Mesodermal cell (in vitro differentiated cells): ENCODE results near the gene NDC1.

Experiments
- H3K27ac ChIP-seq: 2 replicates; pipeline ENCODE4 v1.7.0; 2013; ENCODE audit warnings: mild to moderate bottlenecking, low read depth, low read length, moderate library complexity; ENCODE audit not compliant: severe bottlenecking
- H3K36me3 ChIP-seq: 2 replicates; pipeline ENCODE4 v1.7.1; 2013; ENCODE audit warnings: mild to moderate bottlenecking, low read length, moderate library complexity; ENCODE audit not compliant: control insufficient read depth, insufficient read depth
- H3K4me1 ChIP-seq: one replicate; pipeline ENCODE4 v1.7.1; 2013; ENCODE audit warnings: mild to moderate bottlenecking, low read length; ENCODE audit not compliant: insufficient read depth, control insufficient read depth, poor library complexity, severe bottlenecking
- H3K4me3 ChIP-seq: 2 replicates; pipeline ENCODE4 v1.7.0; 2013; ENCODE audit warnings: low read length, control low read depth, mild to moderate bottlenecking; ENCODE audit not compliant: insufficient read depth, poor library complexity, severe bottlenecking; ENCODE audit errors: extremely low read depth
- H3K9me3 ChIP-seq: 2 replicates; pipeline ENCODE4 v1.7.1; 2013; ENCODE audit warnings: mild to moderate bottlenecking, low read length, moderate library complexity; ENCODE audit not compliant: control insufficient read depth
- WGBS, 2 experiments: methylation state at CpG; one replicate each; pipeline ENCODE4 v1.1.5; 2013; ENCODE audit warnings: missing lambda C conversion rate in 2 of 2; ENCODE audit not compliant: insufficient coverage in 2 of 2; 5-methylcytosine and 5-hydroxymethylcytosine counted together

Gene NDC1

DNA sequence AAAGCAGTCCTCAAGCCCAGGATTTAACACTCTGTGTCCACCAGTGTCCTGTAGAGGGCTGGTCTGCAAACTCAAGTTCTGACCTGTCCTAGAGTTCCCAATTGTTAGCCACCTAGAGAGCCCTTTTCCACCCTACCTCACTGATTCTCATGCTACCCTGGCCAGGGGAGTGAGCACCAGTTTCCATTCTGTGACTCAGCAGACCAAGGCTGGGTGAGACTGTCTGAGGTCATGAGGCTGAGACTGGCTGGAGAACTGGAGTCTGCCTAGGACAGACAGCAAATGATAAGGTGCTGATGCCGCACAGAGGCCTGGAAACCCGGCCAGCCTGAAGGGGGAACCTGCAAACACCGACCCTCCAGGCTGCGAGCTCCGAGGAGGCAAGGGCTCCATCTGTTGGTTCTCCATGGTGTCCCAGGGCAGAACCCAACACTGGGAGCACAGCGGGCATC lies 112.8 kb downstream of the NDC1 start:
- Histone ChIP-seq H3K4me1 (no peaks in the 10 kb centered on the region), H3K4me3 (no peak overlapping the region), H3K9me3 (no peaks in the 10 kb centered on the region), H3K36me3 (no peaks in the 10 kb centered on the region), H3K27ac (no peak overlapping the region)
- 26 to 30% methylated on average over 5 to 6 of the region's 6 CpGs for WGBS, 2 experiments

- H3K4me1 ChIP-seq = no peaks in the 10 kb centered on the region
- WGBS, 2 experiments = no CpG with 5 or more reads among the region's 1 CpG
Measured at GRCh38 chr1:53722025-53722424, 116.1 kb downstream of the NDC1 start.

GRCh38 chr1:53721088-53721487 lies 117.0 kb downstream of the NDC1 start:
- no peaks in the 10 kb centered on the region for H3K9me3 ChIP-seq
- H3K27ac ChIP-seq = no peak overlapping the region
- H3K36me3 ChIP-seq = no peaks in the 10 kb centered on the region
- whole genome bisulfite sequencing, 2 experiments = 100% methylated on average over 2 of the region's 4 CpGs
- H3K4me1 ChIP-seq = no peaks in the 10 kb centered on the region
- H3K4me3 ChIP-seq = no peak overlapping the region

More at GRCh38 chr1:53722025-53722424, 116.1 kb downstream of the NDC1 start:
- no peaks in the 10 kb centered on the region for H3K9me3 ChIP-seq
- no peaks in the 10 kb centered on the region for H3K36me3 ChIP-seq
- no peak overlapping the region for H3K4me3 ChIP-seq
- H3K27ac ChIP-seq = no peak overlapping the region

DNA sequence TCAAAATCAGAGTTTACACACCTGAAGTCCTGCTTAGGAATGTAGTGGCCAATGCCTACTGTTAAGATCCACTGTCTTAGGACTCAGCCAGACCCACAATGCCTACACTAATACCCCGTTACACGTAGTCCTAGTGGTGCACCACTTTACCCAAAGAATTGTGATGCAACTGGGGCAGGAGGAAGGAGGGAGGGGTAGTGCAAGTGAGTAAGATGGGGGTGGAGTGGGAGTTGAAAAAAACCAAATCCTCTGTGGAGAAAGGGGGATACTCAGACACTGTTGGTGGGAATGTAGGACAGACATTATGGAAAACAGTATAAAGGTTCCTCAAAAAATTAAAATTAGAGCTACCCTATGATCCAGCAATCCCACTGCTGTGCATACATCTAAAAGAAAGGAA lies 118.6 kb downstream of the NDC1 start:
- no peaks in the 10 kb centered on the region for H3K9me3 ChIP-seq
- no peaks in the 10 kb centered on the region for H3K36me3 ChIP-seq
- WGBS, 2 experiments = 100% methylated on average over 2 of the region's 2 CpGs; no CpG with 5 or more reads in 1 of the 2 experiments
- H3K4me1 ChIP-seq = no peaks in the 10 kb centered on the region
- H3K4me3 ChIP-seq = no peak overlapping the region
- H3K27ac ChIP-seq = no peak overlapping the region

GRCh38 chr1:53718443-53718842 lies 119.7 kb downstream of the NDC1 start:
- H3K27ac ChIP-seq = no peak overlapping the region
- H3K4me3 ChIP-seq = no peak overlapping the region
- H3K9me3 ChIP-seq = no peaks in the 10 kb centered on the region
- no peaks in the 10 kb centered on the region for H3K4me1 ChIP-seq
- no peaks in the 10 kb centered on the region for H3K36me3 ChIP-seq
- WGBS, 2 experiments = 94 to 100% methylated on average over 2 of the region's 2 CpGs

DNA sequence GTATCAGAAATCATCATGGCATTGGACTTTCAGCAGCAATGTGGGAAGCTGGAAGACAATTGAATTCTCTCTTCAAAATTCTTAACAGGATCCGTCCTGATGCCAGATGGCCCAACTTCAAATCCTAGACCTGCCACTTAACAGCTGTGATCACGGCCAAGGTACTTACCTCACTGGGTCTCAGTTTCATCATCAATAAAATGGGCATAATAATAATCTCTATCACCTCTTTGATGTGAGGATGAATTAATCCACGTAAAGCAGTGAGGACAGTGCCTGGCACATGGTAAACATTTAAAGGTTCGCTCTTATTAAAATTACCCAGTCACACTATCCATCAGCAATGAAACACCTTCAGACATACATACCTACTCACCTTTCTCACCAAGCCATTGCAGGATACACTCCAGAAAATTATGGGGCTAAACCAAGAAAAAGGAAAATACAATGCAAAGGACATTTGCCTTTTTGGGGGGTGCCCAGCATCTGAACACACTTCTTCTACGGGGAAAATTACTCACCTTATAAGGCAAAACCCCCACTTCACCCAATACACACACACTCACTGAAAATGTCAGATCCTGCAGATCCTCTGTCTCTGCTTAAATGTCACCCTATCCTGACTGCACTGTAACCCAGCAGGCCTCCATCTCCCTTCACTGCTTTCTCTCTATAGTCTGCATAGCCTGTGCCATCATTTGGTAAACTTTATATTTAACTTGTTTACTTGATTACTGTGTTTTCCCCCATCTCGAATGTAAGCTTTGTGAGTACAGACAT lies 120.9 kb downstream of the NDC1 start:
- 81 to 88% methylated on average over 2 to 5 of the region's 6 CpGs for WGBS, 2 experiments
- no peak overlapping the region for H3K27ac ChIP-seq

DNA sequence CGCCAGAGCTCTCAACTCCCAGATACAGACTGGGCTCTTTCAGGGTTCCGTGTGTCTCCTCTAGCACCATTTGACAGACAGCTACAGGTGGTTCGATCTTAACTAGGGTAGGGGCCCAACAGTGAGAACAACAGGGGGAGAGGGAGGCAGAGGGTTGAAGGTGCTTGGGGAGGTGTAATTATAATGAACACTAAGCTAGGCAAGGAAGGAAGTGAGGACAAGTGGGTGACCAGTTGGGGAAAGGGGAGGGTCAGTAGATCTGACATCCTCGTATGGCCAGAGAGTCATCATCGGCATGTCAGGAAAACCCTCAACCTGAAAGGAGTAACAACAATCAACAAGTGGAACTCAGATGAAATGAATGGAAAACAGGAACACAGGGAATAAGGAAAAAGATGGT lies 121.9 kb downstream of the NDC1 start:
- Histone ChIP-seq H3K27ac (no peak overlapping the region), H3K36me3 (no peaks in the 10 kb centered on the region), H3K4me1 (no peaks in the 10 kb centered on the region), H3K9me3 (no peaks in the 10 kb centered on the region), H3K4me3 (no peak overlapping the region)
- 63 to 88% methylated on average over 2 to 4 of the region's 5 CpGs for WGBS, 2 experiments

More for the DNA sequence above, 120.9 kb downstream of the NDC1 start:
- Histone ChIP-seq H3K4me1 (no peaks in the 10 kb centered on the region), H3K9me3 (no peaks in the 10 kb centered on the region), H3K36me3 (no peaks in the 10 kb centered on the region), H3K4me3 (no peak overlapping the region)

DNA sequence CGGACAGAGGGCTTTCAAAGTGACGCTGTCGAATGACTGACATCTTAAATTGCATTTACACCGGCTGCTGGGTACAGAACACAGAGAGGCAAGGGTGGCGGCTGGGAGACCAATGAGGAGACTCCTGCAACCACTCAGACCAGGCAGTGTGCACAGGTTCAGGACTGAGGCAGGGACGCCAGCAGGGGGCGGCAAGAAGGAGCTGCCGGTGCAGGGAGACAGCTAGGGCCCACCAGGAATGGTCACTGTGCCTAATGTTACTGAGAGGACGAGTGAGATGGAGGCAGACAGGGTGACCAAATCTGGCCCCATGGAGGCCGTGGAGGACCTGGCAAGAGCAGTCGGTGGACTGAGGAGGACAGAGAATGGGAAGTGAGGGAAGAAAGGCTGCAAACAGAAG lies 122.6 kb downstream of the NDC1 start:
- H3K4me1 ChIP-seq = no peaks in the 10 kb centered on the region
- H3K4me3 ChIP-seq = no peak overlapping the region
- no peak overlapping the region for H3K27ac ChIP-seq
- no peaks in the 10 kb centered on the region for H3K36me3 ChIP-seq
- WGBS, 2 experiments = 54 to 65% methylated on average over 9 to 10 of the region's 11 CpGs
- no peaks in the 10 kb centered on the region for H3K9me3 ChIP-seq
